Fibroblast of lung (primary cell): ENCODE data around the gene TMPRSS5. TPM values are rescaled to one million over a fixed set of nuclear protein-coding genes. Genes with fewer than 3 reads are reported as not detected.

Experiments used
- DNase-seq, 2 donors: peaks; one replicate each; pipeline versions ENCODE4 v3.0.0 to v3.0.0-alpha.2; 2010; ENCODE audit warnings: low read depth in 2 of 2
- H2AFZ ChIP-seq: 2 replicates; pipeline ENCODE4 v1.5.1; 2012; ENCODE audit warnings: low read length, control low read depth, inconsistent platforms
- H3K27ac ChIP-seq: 2 replicates; pipeline ENCODE4 v1.5.1; 2011; ENCODE audit warnings: low read length, control low read depth; ENCODE audit not compliant: insufficient read depth
- H3K27me3 ChIP-seq: 2 replicates; pipeline ENCODE4 v1.5.1; 2011; ENCODE audit warnings: mild to moderate bottlenecking, low read length; ENCODE audit not compliant: control insufficient read depth, insufficient read depth
- H3K36me3 ChIP-seq: 2 replicates; pipeline ENCODE4 v1.5.1; 2011; ENCODE audit warnings: low read length; ENCODE audit not compliant: control insufficient read depth, insufficient read depth
- H3K4me1 ChIP-seq: 2 replicates; pipeline ENCODE4 v1.5.1; 2011; ENCODE audit warnings: low read length; ENCODE audit not compliant: control insufficient read depth, insufficient read depth; ENCODE audit errors: extremely low read depth
- H3K4me2 ChIP-seq: 2 replicates; pipeline ENCODE4 v1.5.1; 2011; ENCODE audit warnings: low read length, control low read depth; ENCODE audit not compliant: insufficient read depth; ENCODE audit errors: extremely low read depth
- H3K4me3 ChIP-seq, 4 experiments: fragments of 200-600 bp in 1 of 4; sonication (generic) in 1 of 4; replicated peaks in 1 of 4; 2 replicates each; pipeline ENCODE4 v1.5.1; 2011 to 2016; ENCODE audit warnings: low read length in 4 of 4, low read depth in 3 of 4, mild to moderate bottlenecking in 3 of 4, control low read depth in 2 of 4, inconsistent platforms in 1 of 4, mixed read lengths in 1 of 4; ENCODE audit not compliant: insufficient read depth in 1 of 4; ENCODE audit errors: control extremely low read depth in 1 of 4
- H3K79me2 ChIP-seq: 2 replicates; pipeline ENCODE4 v1.5.1; 2012; ENCODE audit warnings: mild to moderate bottlenecking, low read length, inconsistent platforms; ENCODE audit not compliant: control insufficient read depth, insufficient read depth
- H3K9ac ChIP-seq: 2 replicates; pipeline ENCODE4 v1.5.1; 2011; ENCODE audit warnings: mild to moderate bottlenecking, low read length, control low read depth; ENCODE audit not compliant: insufficient read depth
- H3K9me3 ChIP-seq: 2 replicates; pipeline ENCODE4 v1.5.1; 2012; ENCODE audit warnings: low read depth, low read length; ENCODE audit not compliant: control insufficient read depth, insufficient read depth
- H4K20me1 ChIP-seq: 2 replicates; pipeline ENCODE4 v1.5.1; 2011; ENCODE audit warnings: low read length; ENCODE audit not compliant: control insufficient read depth, insufficient read depth; ENCODE audit errors: extremely low read depth
- CTCF ChIP-seq, 2 donors: IDR thresholded peaks in 1 of 2; conservative IDR thresholded peaks in 1 of 2; 1 replicate in 1 of 2; 2 replicates in 1 of 2; pipeline ENCODE4 v1.5.1; 2011 to 2012; ENCODE audit warnings: low read length in 2 of 2, control low read depth in 1 of 2, inconsistent platforms in 1 of 2, low read depth in 1 of 2, mild to moderate bottlenecking in 1 of 2
- EZH2 ChIP-seq: IDR thresholded peaks from 2 replicates; pipeline ENCODE4 v1.5.1; 2012; ENCODE audit warnings: low read length, control low read depth, mild to moderate bottlenecking; ENCODE audit errors: missing control alignments
- polyA plus RNA-seq, 2 donors: library from polyadenylated mRNA; depleted of rRNA in 1 of 2; stranded (reverse) in 1 of 2; unstranded in 1 of 2; fragments of >200 nt; gene quantifications; 2 replicates each; pipeline ENCODE4 v1.2.1, GENCODE V29; 2011 to 2012; ENCODE audit warnings: missing spikeins in 1 of 2
- total RNA-seq: library from RNA; depleted of rRNA; stranded (reverse); fragments of >200 nt; gene quantifications from 2 replicates; pipeline ENCODE4 v1.2.1, GENCODE V29; 2014

Gene TMPRSS5
- total and polyA plus RNA-seq, 2 donors (not counting 1 experiment from before 2014, with no cell fraction given) = 0.08 to 0.17 TPM

GRCh38 chr11:113732092-113732491 lies 26.0 kb upstream of the TMPRSS5 start:
- TF ChIP-seq CTCF (conservative IDR thresholded peaks at IDR 0.05 in 1 of 2, IDR thresholded peaks at IDR 0.05 in 1 of 2; ENCODE audit: low read depth in 1 of 2, low read length in 2 of 2) (no peak), EZH2 (no peak)

DNA sequence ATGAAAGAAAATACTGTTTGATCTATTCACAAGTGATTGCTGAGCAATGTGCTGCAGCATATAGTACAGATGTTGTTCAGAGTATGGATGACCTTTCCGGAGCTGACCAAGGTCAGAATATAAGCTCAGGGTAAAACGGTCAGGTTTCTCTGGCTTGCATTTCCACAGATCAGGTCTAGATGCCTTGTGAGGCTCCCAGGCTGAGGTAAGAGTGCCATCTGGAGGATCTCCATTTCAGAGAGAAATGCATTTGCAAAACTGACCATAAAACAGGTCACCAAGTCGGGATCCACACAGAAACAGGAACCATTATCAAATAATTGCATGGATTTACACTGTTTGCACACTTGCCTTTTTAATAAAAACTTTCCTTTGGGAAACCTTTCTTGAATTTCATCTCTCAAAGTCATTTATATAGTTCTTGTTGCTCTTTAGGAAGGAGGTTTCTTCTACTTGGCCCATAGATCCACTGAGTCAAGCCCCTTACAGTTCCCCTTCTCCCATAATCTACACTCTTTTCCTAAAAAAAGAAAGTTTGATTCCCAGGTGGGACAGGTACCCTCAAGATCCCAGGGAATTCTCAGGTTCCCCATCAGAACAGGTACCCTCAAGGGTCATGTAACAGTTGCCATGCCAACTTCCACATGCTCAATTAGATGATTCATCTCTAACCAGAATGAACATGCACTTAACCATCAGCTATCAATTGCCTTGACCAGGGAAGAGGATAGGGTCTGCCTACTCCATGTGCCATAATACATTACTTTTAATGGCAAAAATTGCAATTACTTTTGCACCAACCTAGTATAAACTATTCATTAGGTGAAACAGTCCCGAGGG lies 25.0 kb upstream of the TMPRSS5 start:
- DNase-seq = peak; percentile 62 to 63
- Histone ChIP-seq H3K27ac (no peak overlapping the region), H2AFZ (no peak overlapping the region), H4K20me1 (no peaks in the 10 kb centered on the region), H3K4me1 (no peaks in the 10 kb centered on the region), H3K9me3 (no peaks in the 10 kb centered on the region), H3K9ac (no peak overlapping the region), H3K4me2 (no peak overlapping the region), H3K27me3 (no peaks in the 10 kb centered on the region), H3K79me2 (no peaks in the 10 kb centered on the region), H3K36me3 (no peaks in the 10 kb centered on the region), H3K4me3 (no peak overlapping the region)
- TF ChIP-seq EZH2 (no peak), CTCF (conservative IDR thresholded peaks at IDR 0.05 in 1 of 2, IDR thresholded peaks at IDR 0.05 in 1 of 2; ENCODE audit: low read depth in 1 of 2, low read length in 2 of 2) (peak; percentile 46 to 54)

More at GRCh38 chr11:113732092-113732491, 26.0 kb upstream of the TMPRSS5 start:
- Histone ChIP-seq H3K4me2 (no peak overlapping the region), H3K27ac (no peak overlapping the region), H3K79me2 (no peaks in the 10 kb centered on the region), H3K27me3 (no peaks in the 10 kb centered on the region), H3K9ac (no peak overlapping the region), H3K9me3 (no peaks in the 10 kb centered on the region), H3K36me3 (no peaks in the 10 kb centered on the region), H3K4me3 (no peak overlapping the region), H4K20me1 (no peaks in the 10 kb centered on the region), H2AFZ (no peak overlapping the region), H3K4me1 (no peaks in the 10 kb centered on the region)
- peak in 1 of 2 donors; percentile 27 for DNase-seq

GRCh38 chr11:113729456-113729855 lies 23.3 kb upstream of the TMPRSS5 start:
- Histone ChIP-seq H3K27ac (no peak overlapping the region), H3K9me3 (no peaks in the 10 kb centered on the region), H3K9ac (no peak overlapping the region), H2AFZ (no peak overlapping the region), H3K4me3 (no peak overlapping the region), H3K4me1 (no peaks in the 10 kb centered on the region), H4K20me1 (no peaks in the 10 kb centered on the region), H3K4me2 (no peak overlapping the region), H3K36me3 (no peaks in the 10 kb centered on the region), H3K27me3 (no peaks in the 10 kb centered on the region), H3K79me2 (no peaks in the 10 kb centered on the region)
- DNase-seq = no peak
- no peak for TF ChIP-seq CTCF (conservative IDR thresholded peaks at IDR 0.05 in 1 of 2, IDR thresholded peaks at IDR 0.05 in 1 of 2; ENCODE audit: low read depth in 1 of 2, low read length in 2 of 2)
- TF ChIP-seq EZH2 = no peak
